Raji (cell line): ENCODE measurements around the gene STOML1.

Source experiments
- POLR2A ChIP-seq: IDR thresholded peaks from 2 replicates; pipeline ENCODE4 v1.6.1; 2011; ENCODE audit warnings: low read depth, low read length, control low read depth; ENCODE audit not compliant: insufficient read depth

Gene STOML1

DNA sequence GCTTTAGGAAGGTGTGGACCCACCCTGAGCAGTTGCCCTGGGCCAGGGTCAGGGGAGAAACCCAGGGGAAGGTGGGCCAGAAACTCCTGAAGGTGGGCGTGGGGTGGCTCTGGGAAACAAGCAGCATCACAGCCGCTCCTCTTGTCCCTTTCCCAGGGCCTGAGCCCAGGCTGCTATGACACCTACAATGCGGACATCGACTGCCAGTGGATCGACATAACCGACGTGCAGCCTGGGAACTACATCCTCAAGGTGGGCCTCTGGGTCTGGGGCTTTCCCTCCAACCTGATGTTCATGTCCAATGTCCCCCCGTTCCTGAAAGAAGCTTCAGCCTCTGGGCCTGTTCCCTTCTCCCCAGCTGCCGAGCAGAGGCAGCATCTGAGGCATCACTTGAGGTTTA is 44.4 kb downstream of the STOML1 start:
- no peak for TF ChIP-seq POLR2A

DNA sequence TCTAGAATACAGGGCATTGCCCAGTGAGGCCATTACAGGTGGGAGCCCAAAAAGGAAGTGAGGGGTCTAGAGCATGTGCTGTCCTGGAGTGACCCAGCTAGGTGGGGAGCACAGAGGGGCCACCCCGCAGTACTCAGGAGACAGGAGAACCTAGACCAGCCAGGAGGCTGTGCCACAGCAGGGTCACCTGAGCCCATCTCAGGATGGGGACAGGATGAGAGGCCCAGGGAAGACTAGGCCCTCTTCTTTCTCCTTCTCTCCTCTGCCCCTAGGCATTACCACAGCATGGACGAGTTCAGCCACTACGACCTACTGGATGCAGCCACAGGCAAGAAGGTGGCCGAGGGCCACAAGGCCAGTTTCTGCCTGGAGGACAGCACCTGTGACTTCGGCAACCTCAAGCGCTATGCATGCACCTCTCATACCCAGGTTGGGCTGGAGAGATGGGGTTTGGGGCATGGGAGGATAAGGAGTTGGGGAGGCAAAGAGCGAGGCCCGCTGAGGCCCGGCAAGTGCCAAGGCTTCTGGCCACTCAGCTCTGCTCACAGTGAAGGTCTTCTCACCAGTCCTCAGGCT is 45.2 kb downstream of the STOML1 start:
- TF ChIP-seq POLR2A = no peak

DNA sequence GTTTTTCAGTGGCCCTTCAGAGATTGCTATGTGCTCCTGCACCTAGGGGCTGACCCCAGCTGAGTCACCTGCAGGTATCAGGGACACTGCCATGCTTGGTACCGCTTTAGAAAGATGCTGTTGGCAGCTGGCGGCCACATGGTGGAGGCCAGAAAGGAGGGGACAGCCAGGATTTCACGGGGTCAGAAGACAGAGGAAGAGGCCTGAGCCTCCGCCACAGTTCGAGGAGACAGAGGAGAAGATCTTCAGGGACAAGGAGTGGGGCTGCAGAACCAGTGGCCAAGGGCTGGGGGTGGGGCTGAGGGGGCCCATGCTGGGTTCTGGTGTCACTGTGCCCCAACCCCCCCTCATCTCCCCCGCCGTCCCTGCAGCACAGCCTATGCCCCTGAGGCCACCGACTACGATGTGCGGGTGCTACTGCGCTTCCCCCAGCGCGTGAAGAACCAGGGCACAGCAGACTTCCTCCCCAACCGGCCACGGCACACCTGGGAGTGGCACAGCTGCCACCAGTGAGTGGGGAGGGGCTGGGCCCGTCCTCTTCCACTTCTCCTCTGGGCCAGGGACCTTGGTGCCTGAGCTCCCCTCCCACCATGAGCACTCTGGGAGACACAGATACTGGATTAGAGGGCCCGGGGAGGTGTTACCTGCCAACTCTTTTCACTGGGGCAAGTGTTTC is 45.9 kb downstream of the STOML1 start:
- TF ChIP-seq POLR2A = no peak

DNA sequence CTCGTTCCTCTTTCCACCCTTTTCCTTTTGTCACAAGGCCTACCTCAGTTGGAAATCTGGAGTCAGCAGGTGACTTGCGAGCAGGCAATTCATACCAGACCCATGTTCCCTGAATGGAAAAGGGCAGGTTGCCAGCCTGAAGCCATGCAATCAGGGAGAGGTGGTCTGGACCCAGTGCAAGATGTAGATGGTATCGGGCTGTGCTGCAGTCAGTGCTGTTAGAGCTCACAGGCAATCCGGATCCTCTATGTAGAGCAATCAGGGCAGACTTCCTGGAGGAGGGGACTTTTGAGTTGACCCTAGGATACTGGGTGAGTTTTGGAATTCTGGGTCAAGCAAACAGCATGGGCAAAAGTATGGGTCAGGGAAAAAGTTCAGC is 47.0 kb downstream of the STOML1 start:
- no peak for TF ChIP-seq POLR2A

DNA sequence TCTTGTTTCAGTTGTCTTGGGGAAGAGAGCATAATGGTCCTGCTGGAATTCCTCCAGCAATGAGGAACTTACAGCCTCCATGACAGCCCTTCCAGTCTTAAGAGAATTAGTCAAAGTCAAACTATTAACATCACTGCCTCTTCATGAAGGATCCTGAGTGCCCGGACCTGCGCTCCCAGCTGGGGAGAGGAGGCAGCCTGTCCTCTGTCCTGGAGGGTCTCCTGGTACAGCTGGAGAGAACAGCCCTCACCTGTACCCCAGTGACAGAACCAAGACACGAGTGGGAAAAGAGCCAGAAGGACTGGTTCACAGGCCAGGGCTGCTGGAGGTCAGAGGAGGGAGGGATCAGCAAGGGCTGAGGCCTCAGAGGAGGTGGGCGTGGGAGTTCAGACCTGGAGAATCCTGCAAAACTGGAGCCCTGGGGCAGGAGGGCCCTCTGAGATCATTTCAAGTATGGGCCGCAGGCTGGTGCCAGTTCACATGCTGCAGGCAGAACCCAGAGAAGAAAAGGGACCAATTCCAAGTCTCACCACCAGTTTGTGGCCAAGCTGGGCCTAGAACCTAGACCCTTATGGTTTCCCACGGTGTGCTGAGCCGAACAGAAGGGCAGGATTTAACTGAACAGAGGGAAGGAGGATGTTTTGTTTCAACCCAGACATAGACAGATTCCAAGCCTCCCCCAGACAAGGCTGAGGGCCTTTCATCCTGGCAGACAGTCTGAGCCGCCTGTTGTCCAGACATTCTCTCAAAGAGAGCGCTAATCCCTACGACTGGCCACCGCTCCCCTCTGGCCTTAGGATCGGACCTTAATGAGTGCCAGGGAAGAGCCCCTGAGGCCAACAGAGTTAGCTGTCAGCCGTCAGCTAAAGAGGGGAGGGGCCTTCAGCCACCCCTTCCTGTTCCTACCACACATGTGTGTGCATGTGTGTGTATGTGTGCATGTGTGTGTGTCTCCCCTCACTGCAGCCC is 47.6 kb downstream of the STOML1 start:
- no peak for TF ChIP-seq POLR2A

DNA sequence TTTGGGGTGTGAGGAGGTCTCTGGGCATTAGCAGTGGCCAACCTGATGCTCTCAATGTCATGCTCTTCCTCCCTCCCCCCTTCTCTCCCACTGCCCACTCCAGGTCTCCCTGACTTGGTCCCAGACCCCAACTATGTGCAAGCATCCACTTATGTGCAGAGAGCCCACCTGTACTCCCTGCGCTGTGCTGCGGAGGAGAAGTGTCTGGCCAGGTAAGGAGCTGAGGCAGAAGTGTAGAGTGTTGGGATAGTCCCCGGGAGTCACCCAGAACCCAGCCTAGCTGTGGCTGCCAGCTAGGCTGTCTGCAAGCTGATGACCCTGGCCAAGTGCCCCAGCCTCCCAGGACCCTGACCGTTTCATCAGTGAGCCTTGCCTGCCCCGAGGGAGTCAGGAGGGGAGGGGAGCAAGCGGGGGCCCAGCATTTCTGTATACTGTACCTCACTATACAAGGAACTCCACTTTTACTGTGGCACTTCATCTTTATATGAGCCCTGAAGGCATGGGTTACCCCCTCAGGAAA is 49.3 kb downstream of the STOML1 start:
- TF ChIP-seq POLR2A = no peak

DNA sequence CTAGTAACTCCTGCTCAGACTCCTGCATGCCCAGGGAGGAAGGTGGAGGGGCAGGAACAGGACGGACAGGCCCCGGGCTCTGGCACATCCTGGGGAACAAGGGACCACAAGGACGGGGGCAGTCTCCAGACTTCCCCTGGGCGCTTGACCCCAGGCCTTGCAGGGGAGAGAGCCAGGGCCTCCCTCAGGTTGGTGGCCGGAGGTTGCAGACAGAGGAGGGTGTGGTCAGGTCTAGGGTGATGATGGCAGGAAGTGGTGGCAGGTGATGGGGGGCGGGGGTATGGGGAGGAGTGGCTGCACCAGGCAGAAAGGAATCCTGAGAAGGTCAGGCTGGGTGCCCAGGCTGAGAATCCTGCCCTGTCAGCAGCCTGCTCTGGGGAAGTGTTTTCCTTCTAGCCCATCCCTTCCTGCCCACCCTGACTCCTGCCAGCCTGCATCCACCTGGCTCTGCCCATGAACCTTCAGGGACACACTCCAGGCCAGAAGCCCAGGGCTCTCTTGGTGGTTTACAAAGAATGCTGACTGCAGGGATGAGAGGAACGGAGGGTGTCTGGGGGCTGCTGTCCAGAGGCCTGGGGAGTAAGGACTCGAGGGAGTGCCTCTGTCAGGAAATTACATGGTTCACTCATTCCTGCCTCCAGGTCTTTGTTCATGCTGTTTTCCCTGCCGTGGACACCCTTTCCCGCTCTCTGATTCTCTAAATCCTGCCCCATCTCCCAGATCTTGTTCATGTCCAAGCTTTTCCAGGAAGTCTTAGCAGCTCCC is 50.0 kb downstream of the STOML1 start:
- TF ChIP-seq POLR2A = no peak

DNA sequence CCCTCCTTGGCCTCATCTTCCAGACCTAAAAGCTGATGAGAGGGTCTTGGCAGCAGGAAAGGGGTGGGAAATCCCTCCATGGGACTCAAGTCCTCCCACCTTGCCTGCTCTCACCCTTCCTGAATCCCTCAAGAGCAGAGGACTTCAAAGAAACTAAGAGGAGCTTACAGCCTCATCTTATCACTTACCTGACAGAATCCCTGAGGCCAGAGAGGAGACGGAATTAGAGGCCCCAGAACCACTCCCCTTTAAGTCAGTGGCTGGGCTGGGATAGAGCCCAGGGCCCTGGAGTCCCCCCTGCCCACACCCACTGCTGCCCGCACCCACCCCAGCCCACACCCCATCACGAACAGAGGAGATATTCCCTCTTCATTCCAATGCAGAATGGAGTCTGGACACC is 50.6 kb downstream of the STOML1 start:
- TF ChIP-seq POLR2A = no peak

DNA sequence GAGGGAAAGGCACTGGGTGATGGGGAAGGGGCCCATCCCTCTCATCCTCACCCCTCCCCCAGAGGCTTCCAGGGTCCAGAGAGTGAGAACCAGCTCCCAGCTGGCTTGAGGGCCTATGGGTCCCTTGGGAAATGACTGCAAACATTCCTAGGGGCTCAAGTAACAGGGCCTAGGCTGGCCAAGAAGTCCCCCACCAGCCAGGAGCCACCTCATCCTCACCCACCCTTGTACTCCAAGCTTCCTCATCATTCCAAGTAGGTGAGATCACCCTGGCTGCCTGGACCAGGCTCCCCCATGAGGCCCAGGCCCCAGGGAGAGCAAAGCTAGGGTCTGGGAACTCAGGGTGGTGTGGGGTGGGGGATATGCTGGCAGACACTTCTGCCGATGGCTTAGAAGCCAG is 51.1 kb downstream of the STOML1 start:
- no peak for TF ChIP-seq POLR2A

DNA sequence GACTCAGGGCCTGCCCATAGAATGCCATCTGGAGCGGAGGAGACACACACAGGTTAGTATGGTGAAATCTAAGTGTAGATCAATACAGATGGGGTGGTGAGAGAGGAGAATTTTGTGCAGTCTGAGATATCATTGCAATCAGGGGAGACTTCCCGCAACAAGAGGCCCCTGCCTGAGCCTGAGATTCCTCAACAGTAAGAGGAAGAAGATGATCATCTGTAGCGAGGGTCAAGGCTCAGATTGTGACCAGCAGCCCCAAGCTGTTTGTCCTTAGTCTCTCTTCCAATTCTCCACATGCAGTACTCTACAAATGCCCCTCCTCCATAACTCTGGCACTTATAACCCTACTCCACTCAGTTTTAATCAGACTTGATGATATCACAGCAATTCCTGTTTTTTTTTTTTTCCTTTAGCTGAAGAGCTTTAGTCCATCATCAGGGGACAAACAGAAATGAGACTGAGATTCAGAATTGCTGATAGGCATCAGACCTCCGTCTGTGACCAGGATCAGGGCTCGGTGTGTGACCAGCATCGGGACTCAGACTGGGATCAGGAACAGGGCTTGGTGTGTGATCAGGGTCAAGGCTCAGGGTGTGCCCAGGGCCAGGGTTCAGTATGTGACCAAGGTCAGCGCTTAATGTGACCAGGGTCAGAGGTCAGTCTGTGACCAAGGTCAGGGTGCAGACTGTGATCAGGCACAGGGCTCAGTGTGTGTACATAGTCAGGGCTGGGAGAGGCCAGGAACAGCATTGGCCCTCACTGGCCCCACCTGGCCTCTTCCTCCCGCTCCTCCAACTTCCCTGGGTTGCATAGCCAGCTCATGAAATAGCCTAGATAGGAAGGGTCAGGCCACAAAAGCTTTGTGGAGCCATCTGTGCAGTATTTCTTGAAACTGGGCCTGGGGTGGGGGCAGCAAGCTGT is 51.8 kb downstream of the STOML1 start:
- no peak for TF ChIP-seq POLR2A

DNA sequence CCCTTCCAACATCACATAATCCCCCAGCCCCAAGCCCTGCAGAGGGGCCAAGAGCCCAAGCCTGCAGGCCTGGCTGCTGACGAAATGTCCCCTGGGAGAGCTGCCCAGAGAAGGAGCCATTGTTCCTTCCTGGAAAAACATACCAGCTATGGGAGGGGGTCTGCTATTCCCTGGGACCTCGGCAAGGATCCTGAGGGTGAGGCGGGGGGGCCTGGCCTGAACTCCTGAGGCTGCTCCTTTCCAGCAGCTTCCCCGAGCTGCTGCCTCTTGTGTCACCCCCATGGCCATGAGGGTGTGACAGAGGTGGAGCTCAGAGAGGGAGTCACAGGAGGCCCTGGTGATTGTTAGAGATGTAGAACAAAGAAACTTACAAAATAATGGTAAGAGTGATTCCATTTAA is 53.0 kb downstream of the STOML1 start:
- no peak for TF ChIP-seq POLR2A

DNA sequence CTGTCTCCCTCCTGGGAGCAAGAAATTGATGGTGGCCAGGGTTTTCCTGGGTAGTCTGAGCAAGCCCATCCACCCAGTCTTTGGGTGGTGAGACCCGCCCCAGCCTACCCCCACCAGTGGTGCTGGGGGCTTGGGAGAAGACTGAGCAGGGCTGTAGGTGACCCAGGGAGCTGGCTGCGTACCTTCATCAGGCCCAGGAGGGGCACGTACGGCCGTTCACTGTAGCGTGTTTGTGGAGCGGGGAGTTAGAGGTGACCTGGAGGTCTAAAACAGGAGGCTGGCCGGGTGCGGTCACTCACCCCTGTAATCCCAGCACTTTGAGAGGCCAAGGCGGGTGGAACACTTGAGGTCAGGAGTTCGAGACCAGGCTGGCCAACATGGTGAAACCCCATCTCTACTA is 54.4 kb downstream of the STOML1 start:
- no peak for TF ChIP-seq POLR2A

DNA sequence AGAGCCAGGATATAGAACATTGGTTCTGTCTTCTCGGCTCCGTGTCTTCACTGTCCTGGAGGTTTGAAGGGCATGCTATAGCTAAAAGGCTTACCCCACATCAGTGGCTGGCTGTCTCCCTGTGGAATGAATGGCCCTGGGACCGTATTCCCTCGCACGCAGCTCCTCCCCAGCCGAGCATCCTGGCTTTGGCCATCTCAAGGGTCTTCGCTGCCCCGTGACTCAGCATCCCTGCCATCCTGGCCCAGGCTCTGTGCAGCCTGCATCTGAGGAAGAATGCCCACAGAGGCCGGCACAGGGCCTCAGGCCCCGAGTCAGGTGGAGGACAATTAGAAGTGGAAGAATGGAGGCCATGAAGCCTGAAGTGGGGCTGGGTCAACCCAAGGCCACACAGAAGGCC is 54.8 kb downstream of the STOML1 start:
- TF ChIP-seq POLR2A = no peak

DNA sequence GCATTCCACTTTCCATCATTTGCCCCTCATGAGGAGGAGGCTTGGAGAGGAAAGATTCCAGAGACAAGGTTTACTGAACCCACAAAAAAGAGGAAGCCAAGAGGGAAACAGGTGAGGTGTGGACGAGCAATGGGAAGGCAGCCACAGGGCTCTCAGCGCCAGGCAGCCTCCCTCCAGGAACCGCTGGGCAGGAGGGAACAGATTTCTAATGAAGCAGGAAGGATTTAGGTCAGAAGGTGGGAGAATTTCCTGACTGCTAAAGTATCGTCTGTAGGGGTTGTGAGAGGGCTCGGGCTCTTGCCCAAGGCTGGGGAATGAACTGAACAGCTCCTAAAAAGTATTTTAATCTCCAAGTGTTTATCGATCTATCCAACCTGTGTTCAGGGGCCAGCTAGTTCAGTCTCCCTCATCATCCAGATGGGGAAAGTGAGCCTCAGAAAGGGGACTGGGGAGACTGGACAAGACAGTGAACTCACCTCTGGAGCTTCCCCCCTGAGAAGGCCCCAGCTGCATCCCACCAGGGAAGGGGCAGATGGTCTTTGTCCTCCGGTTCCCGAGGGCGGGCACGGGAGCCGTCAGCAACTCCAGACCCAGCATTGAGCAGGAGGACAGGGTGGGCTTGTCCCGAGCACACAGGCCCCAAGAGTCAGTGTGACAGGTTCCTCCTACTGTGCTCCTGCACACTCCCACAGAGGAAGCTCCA is 55.4 kb downstream of the STOML1 start:
- TF ChIP-seq POLR2A = no peak

DNA sequence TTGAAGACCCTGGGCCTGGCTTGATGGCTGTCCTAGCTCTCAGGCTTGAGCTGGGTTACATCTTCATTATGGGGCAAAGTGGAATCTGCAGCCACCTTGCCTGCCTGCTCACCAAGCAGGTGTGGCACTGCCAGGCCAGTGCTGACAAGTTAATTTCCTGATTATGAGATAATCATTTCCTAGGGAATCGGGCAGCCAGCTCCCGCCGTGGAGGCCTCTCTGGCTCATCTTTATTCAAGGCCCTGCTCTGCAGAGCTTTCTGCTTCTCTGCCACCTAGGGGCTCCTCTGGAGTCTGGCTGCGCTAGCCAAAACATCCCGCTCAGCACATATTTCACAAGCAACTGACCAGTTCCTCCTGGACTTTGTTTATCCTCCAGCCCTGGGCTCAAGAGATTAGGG is 55.9 kb downstream of the STOML1 start:
- no peak for TF ChIP-seq POLR2A
